Adrenal gland (tissue), 12 donors: ENCODE measurements around the gene PLEKHM2. TPM values are rescaled to one million over a fixed set of nuclear protein-coding genes. Genes with fewer than 3 reads are reported as not detected.

Experiments used
- DNase-seq, 7 donors: peaks; one replicate each; pipeline ENCODE4 v3.0.0-alpha.2; 2019 to 2020
- H3K27ac ChIP-seq, 5 donors: fragments of 200-600 bp; sonication (generic) in 4 of 5; 1 replicate in 3 of 5; 2 replicates in 2 of 5; pipeline versions ENCODE4 v1.5.1 to v1.8.0; 2016 to 2020; ENCODE audit warnings: mild to moderate bottlenecking in 1 of 5
- H3K27me3 ChIP-seq: fragments of 200-600 bp; 2 replicates; pipeline ENCODE4 v1.8.0; 2021
- H3K36me3 ChIP-seq, 2 donors: fragments of 200-600 bp; replicated peaks in 1 of 2; 1 replicate in 1 of 2; 2 replicates in 1 of 2; pipeline versions ENCODE4 v1.5.1 to v1.8.0; 2018 to 2022
- H3K4me1 ChIP-seq, 2 donors: fragments of 200-600 bp; replicated peaks in 1 of 2; 1 replicate in 1 of 2; 2 replicates in 1 of 2; pipeline versions ENCODE4 v1.5.1 to v1.8.0; 2018 to 2021
- H3K4me3 ChIP-seq, 4 donors: fragments of 200-600 bp; sonication (generic) in 3 of 4; one replicate each; pipeline ENCODE4 v1.5.1; 2016 to 2018
- H3K9me3 ChIP-seq, 3 donors: fragments of 200-600 bp; sonication (generic) in 1 of 3; replicated peaks in 1 of 3; 1 replicate in 2 of 3; 2 replicates in 1 of 3; pipeline versions ENCODE4 v1.5.1 to v1.8.0; 2016 to 2021
- CTCF ChIP-seq, 6 experiments: fragments of 450-650 bp in 4 of 6; fragments of 200-600 bp in 2 of 6; sonication (generic) in 1 of 6; IDR thresholded peaks; 1 replicate in 5 of 6; 2 replicates in 1 of 6; pipeline versions ENCODE4 v1.5.1 to v1.8.0; 2016 to 2021; ENCODE audit warnings: antibody characterized with exemption in 6 of 6, mild to moderate bottlenecking in 2 of 6, moderate library complexity in 1 of 6
- POLR2A ChIP-seq, 2 donors: fragments of 450-650 bp; IDR thresholded peaks; one replicate each; pipeline ENCODE4 v1.6.1; 2017; ENCODE audit warnings: antibody characterized with exemption in 2 of 2, mild to moderate bottlenecking in 2 of 2, moderate library complexity in 1 of 2
- WGBS, 4 donors: extraction: QIAGEN DNeasy Blood & Tissue Kit in 2 of 4; methylation state at CpG; one replicate each; pipeline versions ENCODE4 v1.1.5 to v1.1.7; 2013 to 2017; 5-methylcytosine and 5-hydroxymethylcytosine counted together
- intact Hi-C, 2 donors: fragments of 100-400 bp; cut with DNase I; formaldehyde crosslinking; loops; one replicate each; pipeline versions ENCODE4 v1.14.1 to v1.15.0; 2022 to 2023
- polyA plus RNA-seq, 3 donors: library from polyadenylated mRNA; stranded (reverse); fragments of 200-250 nt in 2 of 3; fragments of 350-450 nt in 1 of 3; fragmentation: Illumina TruSeq in 1 of 3; extraction: RNeasy Lipid Tissue Mini Kit (QIAGEN cat#74804) in 1 of 3; gene quantifications; one replicate each; pipeline ENCODE4 v1.2.3, GENCODE V29; 2013 to 2014
- total RNA-seq, 9 donors: library from RNA; depleted of rRNA in 4 of 9; stranded (reverse); fragments of >200 nt in 4 of 9; fragments of 120-200 nt in 1 of 9; fragmentation: NEBNext Ultra II Directional in 1 of 9; extraction: Animal tissue kit (Norgen Biotek cat#: 25700) in 1 of 9; gene quantifications; one replicate each; pipeline versions ENCODE4 v1.1.0 to v1.2.4, GENCODE V29; 2013 to 2023
- donor health status: healthy with polysubstance abuse.
- donor health status: Bipolar disorder and iron deficiency.
- donor health status: DM: yes; HTN: yes; CAD: no.
- donor health status: DM: no; HTN: no; CAD: no.
- donor health status: DM: no; HTN: no; CAD: no.
- donor health status: DM: yes; HTN: yes; CAD: no.

Gene PLEKHM2
- total and polyA plus RNA-seq, 12 donors: 25.8 to 103 (median 70.1) TPM

GRCh38 chr1:15690317-15690716, 6.2 kb downstream of the PLEKHM2 start:
- DNase-seq: no peak
- Histone ChIP-seq H3K27ac (no peak overlapping the region), H3K4me3 (no peak overlapping the region), H3K27me3 (no peaks in the 10 kb centered on the region), H3K9me3 (no peaks in the 10 kb centered on the region), H3K4me1 (peaks cover 5 to 37% of the 10 kb centered on the region in 2 donors), H3K36me3 (no peaks in the 10 kb centered on the region)
- intact Hi-C loops: no loop called here
- TF ChIP-seq POLR2A (IDR thresholded peaks at IDR 0.05) (no peak), CTCF (IDR thresholded peaks at IDR 0.05) (no peak)
- WGBS, 4 donors: 95 to 98% (median 97%) methylated on average over 6 of the region's 6 CpGs

- Histone ChIP-seq H3K27ac (peak overlapping the region in 1 of 5 donors; percentile 37), H3K36me3 (peaks cover 0 to 3% of the 10 kb centered on the region in 2 donors), H3K27me3 (no peaks in the 10 kb centered on the region), H3K4me3 (no peak overlapping the region), H3K9me3 (no peaks in the 10 kb centered on the region), H3K4me1 (peaks cover 5 to 25% of the 10 kb centered on the region in 2 donors)
- 58 to 64% (median 59%) methylated on average over 11 of the region's 11 CpGs for WGBS, 4 donors
- DNase-seq: peak in 3 of 7 donors; percentile 35 to 41 (median 41)
- intact Hi-C loops: no loop called here
- no peak for TF ChIP-seq POLR2A (IDR thresholded peaks at IDR 0.05)
- TF ChIP-seq CTCF (IDR thresholded peaks at IDR 0.05): no peak
Measured at GRCh38 chr1:15691434-15692032, 7.4 kb downstream of the PLEKHM2 start.

- peak overlapping the region in 1 of 5 donors; percentile 6 for H3K27ac ChIP-seq
- intact Hi-C loops: no loop called here
- 45 to 54% (median 52%) methylated on average over 5 of the region's 5 CpGs for WGBS, 4 donors
Measured at GRCh38 chr1:15692121-15692682, 8.1 kb downstream of the PLEKHM2 start.

GRCh38 chr1:15693371-15693770, 9.3 kb downstream of the PLEKHM2 start:
- H3K36me3 ChIP-seq: peaks cover 0 to 6% of the 10 kb centered on the region in 2 donors
- no peak overlapping the region for H3K4me3 ChIP-seq
- H3K4me1 ChIP-seq: peaks cover 5 to 36% of the 10 kb centered on the region in 2 donors
- intact Hi-C loops: no loop called here
- H3K9me3 ChIP-seq: no peaks in the 10 kb centered on the region
- no peak overlapping the region for H3K27ac ChIP-seq
- TF ChIP-seq CTCF (IDR thresholded peaks at IDR 0.05) (no peak), POLR2A (IDR thresholded peaks at IDR 0.05) (no peak)
- WGBS, 4 donors: 76 to 90% (median 87%) methylated on average over 5 of the region's 5 CpGs
- no peak for DNase-seq
- no peaks in the 10 kb centered on the region for H3K27me3 ChIP-seq

More at GRCh38 chr1:15692121-15692682, 8.1 kb downstream of the PLEKHM2 start:
- Histone ChIP-seq H3K27me3 (no peaks in the 10 kb centered on the region), H3K4me3 (no peak overlapping the region), H3K4me1 (peaks cover 5 to 25% of the 10 kb centered on the region in 2 donors), H3K36me3 (peaks cover 0 to 6% of the 10 kb centered on the region in 2 donors), H3K9me3 (no peaks in the 10 kb centered on the region)
- no peak for TF ChIP-seq CTCF (IDR thresholded peaks at IDR 0.05)
- TF ChIP-seq POLR2A (IDR thresholded peaks at IDR 0.05): no peak
- peak in 1 of 7 donors; percentile 40 for DNase-seq
